NCI-H446 treated with DMSO at 0.1 percent for 48 hours (cell line): ENCODE data around the gene KITLG.
"Not testable (repeated sequence)": the region's sequence is repeated elsewhere in the genome, so short reads cannot be mapped to it uniquely, and the experiment has no call there.

Source experiments
- DNase-seq: peaks from one replicate; lab custom pipeline; 2025; lab: John Stamatoyannopoulos, UW

The KITLG gene

GRCh38 chr12:88544991-88545980, 35.0 kb downstream of the KITLG start:
- DNase-seq = no peak

GRCh38 chr12:88539893-88540292, 40.4 kb downstream of the KITLG start:
- DNase-seq = no peak

GRCh38 chr12:88538697-88539096, 41.6 kb downstream of the KITLG start:
- DNase-seq = no peak

- no peak for DNase-seq
Measured at GRCh38 chr12:88538250-88538649, 42.0 kb downstream of the KITLG start.

- DNase-seq = no peak
Measured at GRCh38 chr12:88530868-88531267, 49.4 kb downstream of the KITLG start.

- peak; percentile 15 for DNase-seq
Measured at GRCh38 chr12:88529531-88530488, 50.5 kb downstream of the KITLG start.

GRCh38 chr12:88522961-88523360, 57.3 kb downstream of the KITLG start:
- DNase-seq = no peak

- no peak for DNase-seq
Measured at GRCh38 chr12:88520436-88520820, 59.8 kb downstream of the KITLG start.

- DNase-seq = no peak
Measured at GRCh38 chr12:88519802-88520435, 60.4 kb downstream of the KITLG start.

GRCh38 chr12:88518863-88519403, 61.3 kb downstream of the KITLG start:
- no peak for DNase-seq

- no peak for DNase-seq
Measured at GRCh38 chr12:88516811-88517210, 63.5 kb downstream of the KITLG start.

GRCh38 chr12:88510843-88511242, 69.4 kb downstream of the KITLG start:
- no peak for DNase-seq

- DNase-seq = no peak
Measured at GRCh38 chr12:88509851-88510250, 70.4 kb downstream of the KITLG start.

- DNase-seq = no peak
Measured at GRCh38 chr12:88509347-88509746, 70.9 kb downstream of the KITLG start.

GRCh38 chr12:88507851-88508250, 72.4 kb downstream of the KITLG start:
- DNase-seq = not testable (repeated sequence)

GRCh38 chr12:88507270-88507669, 73.0 kb downstream of the KITLG start:
- no peak for DNase-seq

GRCh38 chr12:88505696-88506095, 74.6 kb downstream of the KITLG start:
- DNase-seq = no peak

GRCh38 chr12:88503281-88503703, 77.0 kb downstream of the KITLG start:
- no peak for DNase-seq

- no peak for DNase-seq
Measured at GRCh38 chr12:88501972-88502938, 78.0 kb downstream of the KITLG start.

GRCh38 chr12:88496891-88497371, 83.3 kb downstream of the KITLG start:
- no peak for DNase-seq
